ENCODE results near the gene GALNT17.

Gene GALNT17

GRCh38 chr7:71300603-71301002 is 168.7 kb downstream of the GALNT17 start:
- no peak overlapping the region for H3K4me2 ChIP-seq (ENCODE audit: low read depth, low read length, poor library complexity, severe bottlenecking)
- no peaks in the 10 kb centered on the region for H3K36me3 ChIP-seq (ENCODE audit: insufficient read depth, low read length)
- TF ChIP-seq EZH2phosphoT487 (IDR thresholded peaks at IDR 0.05; ENCODE audit: borderline replicate concordance) (no peak), CTCF (conservative IDR thresholded peaks at IDR 0.05; ENCODE audit: low read length) (no peak)
- no peaks in the 10 kb centered on the region for H4K20me1 ChIP-seq (ENCODE audit: insufficient read depth, low read length, poor library complexity, severe bottlenecking)
- H3K9ac ChIP-seq (ENCODE audit: low read depth, low read length, poor library complexity, severe bottlenecking): no peak overlapping the region
- no peak overlapping the region for H2AFZ ChIP-seq (ENCODE audit: low read length)
- H3K9me2 ChIP-seq (replicated peaks; ENCODE audit: low read depth, low read length): no peaks in the 10 kb centered on the region
- no peaks in the 10 kb centered on the region for H3K79me2 ChIP-seq (ENCODE audit: insufficient read depth, low read length)
- H3F3A ChIP-seq (ENCODE audit: low read depth): no peaks in the 10 kb centered on the region
- H3K4me1 ChIP-seq (ENCODE audit: insufficient read depth, low read length, poor library complexity, severe bottlenecking): no peaks in the 10 kb centered on the region
- peaks cover 7% of the 10 kb centered on the region; the same call in 1 of the 2 replicates for H3K9me3 ChIP-seq (ENCODE audit: insufficient read depth, low read depth, low read length)
- H3K4me3 ChIP-seq (ENCODE audit: low read length, poor library complexity, severe bottlenecking): no peak overlapping the region
- H3K27me3 ChIP-seq (ENCODE audit: insufficient read depth, low read length, poor library complexity, severe bottlenecking): no peaks in the 10 kb centered on the region

- Histone ChIP-seq H3K4me2 (ENCODE audit: low read depth, low read length, poor library complexity, severe bottlenecking) (no peak overlapping the region), H3K9me2 (replicated peaks; ENCODE audit: low read depth, low read length) (no peaks in the 10 kb centered on the region), H3K79me2 (ENCODE audit: insufficient read depth, low read length) (no peaks in the 10 kb centered on the region), H3K9me3 (ENCODE audit: insufficient read depth, low read depth, low read length) (peaks cover 7% of the 10 kb centered on the region; the same call in 1 of the 2 replicates), H2AFZ (ENCODE audit: low read length) (no peak overlapping the region), H3K36me3 (ENCODE audit: insufficient read depth, low read length) (no peaks in the 10 kb centered on the region), H4K20me1 (ENCODE audit: insufficient read depth, low read length, poor library complexity, severe bottlenecking) (no peaks in the 10 kb centered on the region), H3K4me1 (ENCODE audit: insufficient read depth, low read length, poor library complexity, severe bottlenecking) (no peaks in the 10 kb centered on the region), H3F3A (ENCODE audit: low read depth) (no peaks in the 10 kb centered on the region), H3K9ac (ENCODE audit: low read depth, low read length, poor library complexity, severe bottlenecking) (no peak overlapping the region), H3K27me3 (ENCODE audit: insufficient read depth, low read length, poor library complexity, severe bottlenecking) (no peaks in the 10 kb centered on the region), H3K4me3 (ENCODE audit: low read length, poor library complexity, severe bottlenecking) (no peak overlapping the region)
- TF ChIP-seq EZH2phosphoT487 (IDR thresholded peaks at IDR 0.05; ENCODE audit: borderline replicate concordance) (no peak), CTCF (conservative IDR thresholded peaks at IDR 0.05; ENCODE audit: low read length) (no peak)
Measured at GRCh38 chr7:71301167-71301566, 169.2 kb downstream of the GALNT17 start.

- H3K4me2 ChIP-seq (ENCODE audit: low read depth, low read length, poor library complexity, severe bottlenecking): no peak overlapping the region
- H3K79me2 ChIP-seq (ENCODE audit: insufficient read depth, low read length): no peaks in the 10 kb centered on the region
- no peaks in the 10 kb centered on the region for H3K36me3 ChIP-seq (ENCODE audit: insufficient read depth, low read length)
- H3K27me3 ChIP-seq (ENCODE audit: insufficient read depth, low read length, poor library complexity, severe bottlenecking): no peaks in the 10 kb centered on the region
- H2AFZ ChIP-seq (ENCODE audit: low read length): no peak overlapping the region
- H4K20me1 ChIP-seq (ENCODE audit: insufficient read depth, low read length, poor library complexity, severe bottlenecking): no peaks in the 10 kb centered on the region
- no peaks in the 10 kb centered on the region for H3F3A ChIP-seq (ENCODE audit: low read depth)
- no peak overlapping the region for H3K9ac ChIP-seq (ENCODE audit: low read depth, low read length, poor library complexity, severe bottlenecking)
- TF ChIP-seq EZH2phosphoT487 (IDR thresholded peaks at IDR 0.05; ENCODE audit: borderline replicate concordance) (no peak), CTCF (conservative IDR thresholded peaks at IDR 0.05; ENCODE audit: low read length) (no peak)
- H3K9me3 ChIP-seq (ENCODE audit: insufficient read depth, low read depth, low read length): peaks cover 11% of the 10 kb centered on the region; the same call in 1 of the 2 replicates
- H3K9me2 ChIP-seq (replicated peaks; ENCODE audit: low read depth, low read length): no peaks in the 10 kb centered on the region
- H3K4me1 ChIP-seq (ENCODE audit: insufficient read depth, low read length, poor library complexity, severe bottlenecking): no peaks in the 10 kb centered on the region
- no peak overlapping the region for H3K4me3 ChIP-seq (ENCODE audit: low read length, poor library complexity, severe bottlenecking)
Measured at GRCh38 chr7:71303566-71303965, 171.6 kb downstream of the GALNT17 start.

Data from Loucy (cell line).